ENCODE data around the gene LOXL4.
"Not testable (repeated sequence)": the region's sequence is repeated elsewhere in the genome, so short reads cannot be mapped to it uniquely, and the experiment has no call there.

The LOXL4 gene

DNA sequence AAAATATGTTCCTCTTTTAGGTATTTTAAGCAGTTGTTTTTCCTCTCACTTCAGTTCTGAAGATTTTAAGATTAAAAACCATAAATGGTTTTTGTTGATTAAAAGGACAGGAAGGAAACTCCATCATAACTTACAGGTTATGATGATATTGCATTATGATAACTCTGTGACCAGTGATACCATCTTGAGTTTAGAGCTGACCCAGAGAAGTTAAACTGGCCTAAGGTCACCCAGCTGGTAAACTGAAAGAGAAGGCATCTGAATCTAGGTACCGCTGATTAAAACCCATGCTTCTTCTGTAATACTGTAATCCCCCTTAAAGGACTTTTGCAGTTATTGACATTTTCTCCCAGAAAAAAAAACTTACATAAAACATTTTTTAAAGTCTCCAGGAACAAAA lies 29.6 kb downstream of the LOXL4 start:
- DNase-seq: no peak

DNA sequence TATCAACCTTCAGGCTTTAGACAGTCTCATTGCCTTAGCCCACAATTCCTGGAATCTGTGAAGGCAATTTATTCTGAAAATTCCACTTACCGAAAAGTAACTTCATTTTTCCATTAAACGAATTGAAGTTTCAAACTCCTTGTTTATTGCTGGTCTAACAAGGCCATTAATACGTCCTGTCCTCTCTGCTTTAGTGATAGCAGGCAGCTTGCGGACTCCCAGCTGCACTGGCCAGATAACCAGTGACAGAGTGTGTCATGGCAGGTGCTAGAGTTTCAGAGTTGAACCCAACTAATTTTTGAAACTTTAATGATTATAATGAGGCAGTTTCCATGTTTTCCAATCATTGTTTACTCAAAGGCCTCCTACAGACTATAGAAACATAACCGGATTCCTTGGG lies 31.1 kb downstream of the LOXL4 start:
- DNase-seq: no peak

DNA sequence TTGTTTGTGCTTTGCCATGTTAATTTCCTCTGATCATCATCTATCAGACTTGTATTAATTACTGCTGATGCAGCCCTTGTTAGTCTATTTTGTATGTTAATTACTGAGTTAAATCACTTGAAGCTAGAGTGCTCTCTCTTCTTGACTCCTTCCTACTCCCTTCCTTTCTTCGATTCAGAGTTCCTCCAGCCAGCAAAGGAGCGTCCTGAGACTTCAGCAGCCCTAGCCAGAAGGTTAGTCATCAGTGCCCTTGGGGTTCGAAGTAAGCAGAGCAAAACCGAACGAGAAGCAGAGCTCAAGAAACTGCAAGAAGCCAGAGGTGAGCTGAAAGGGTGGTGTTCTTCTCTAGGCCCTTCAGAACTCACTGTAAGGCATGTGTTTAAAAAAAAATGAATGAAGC lies 32.1 kb downstream of the LOXL4 start:
- no peak for DNase-seq

DNA sequence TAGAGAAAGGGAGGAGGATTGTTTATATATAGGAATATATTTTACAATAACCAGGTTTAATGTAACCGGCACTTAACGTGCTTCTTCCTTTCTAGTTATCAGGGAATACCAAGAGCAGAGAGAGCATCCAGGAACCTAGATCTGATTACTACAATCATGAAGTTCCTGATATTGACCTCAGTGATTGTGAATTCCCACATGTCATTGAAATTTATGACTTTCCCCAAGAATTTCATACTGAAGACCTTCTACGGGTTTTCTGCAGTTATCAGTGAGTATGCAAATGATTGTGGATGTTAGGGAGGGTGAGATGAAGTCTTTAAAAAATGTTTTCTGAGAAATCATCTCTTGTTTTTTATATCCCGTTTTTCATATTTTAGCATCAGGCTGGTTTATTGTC lies 36.6 kb downstream of the LOXL4 start:
- no peak for DNase-seq

DNA sequence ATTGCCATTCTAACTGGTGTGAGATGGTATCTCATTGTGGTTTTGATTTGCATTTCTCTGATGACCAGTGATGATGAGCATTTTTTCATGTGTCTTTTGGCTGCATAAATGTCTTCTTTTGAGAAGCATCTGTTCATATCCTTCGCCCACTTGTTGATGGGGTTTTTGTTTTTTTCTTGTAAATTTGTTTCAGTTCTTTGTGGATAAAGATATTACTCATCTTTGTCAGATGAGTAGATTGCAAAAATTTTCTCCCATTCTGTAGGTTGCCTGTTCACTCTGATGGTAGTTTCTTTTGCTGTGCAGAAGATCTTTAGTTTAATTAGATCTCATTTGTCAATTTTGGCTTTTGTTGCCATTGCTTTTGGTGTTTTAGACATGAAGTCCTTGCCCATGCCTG lies 39.7 kb downstream of the LOXL4 start:
- not testable (repeated sequence) for DNase-seq

DNA sequence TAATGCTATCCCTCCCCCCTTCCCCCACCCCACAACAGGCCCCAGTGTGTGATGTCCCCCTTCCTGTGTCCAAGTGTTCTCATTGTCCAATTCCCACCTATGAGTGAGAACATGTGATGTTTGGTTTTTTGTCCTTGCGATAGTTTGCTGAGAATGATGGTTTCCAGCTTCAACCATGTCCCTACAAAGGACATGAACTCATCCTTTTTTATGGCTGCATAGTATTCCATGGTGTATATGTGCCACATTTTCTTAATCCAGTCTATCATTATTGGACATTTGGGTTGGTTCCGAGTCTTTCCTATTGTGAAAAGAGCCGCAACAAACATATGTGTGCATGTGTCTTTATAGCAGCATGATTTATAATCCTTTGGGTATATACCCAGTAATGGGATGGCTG lies 40.3 kb downstream of the LOXL4 start:
- DNase-seq: not testable (repeated sequence)

DNA sequence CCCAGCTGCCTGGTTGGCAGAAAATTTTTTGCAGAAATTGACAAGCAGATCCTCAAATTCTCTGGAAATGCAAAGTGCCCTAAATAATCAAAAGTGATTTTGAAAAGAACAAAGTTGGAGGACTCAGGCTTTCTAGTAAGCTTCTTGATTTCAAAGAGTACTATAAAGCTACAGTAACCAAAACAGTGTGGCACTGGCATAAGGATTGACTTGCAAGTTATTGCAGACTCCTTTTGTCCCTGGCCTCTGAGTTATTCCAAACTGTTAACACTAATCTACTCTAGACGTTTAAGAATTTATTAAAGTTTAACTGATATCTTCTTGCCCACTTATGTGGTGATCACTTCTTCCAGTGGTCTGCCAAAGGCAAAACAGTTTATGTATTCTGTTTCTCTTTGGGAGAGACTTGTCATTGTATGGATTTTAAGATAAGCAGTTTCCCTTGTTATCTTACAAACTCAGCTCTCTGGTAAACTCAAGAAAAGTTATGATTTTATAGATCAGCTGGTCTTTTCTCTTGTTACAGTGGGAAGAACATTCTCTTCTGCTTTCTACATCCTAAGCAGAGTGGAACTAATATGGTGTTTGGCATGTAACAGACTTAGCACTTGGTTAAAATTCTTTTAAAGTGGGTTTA lies 41.4 kb downstream of the LOXL4 start:
- DNase-seq: no peak

DNA sequence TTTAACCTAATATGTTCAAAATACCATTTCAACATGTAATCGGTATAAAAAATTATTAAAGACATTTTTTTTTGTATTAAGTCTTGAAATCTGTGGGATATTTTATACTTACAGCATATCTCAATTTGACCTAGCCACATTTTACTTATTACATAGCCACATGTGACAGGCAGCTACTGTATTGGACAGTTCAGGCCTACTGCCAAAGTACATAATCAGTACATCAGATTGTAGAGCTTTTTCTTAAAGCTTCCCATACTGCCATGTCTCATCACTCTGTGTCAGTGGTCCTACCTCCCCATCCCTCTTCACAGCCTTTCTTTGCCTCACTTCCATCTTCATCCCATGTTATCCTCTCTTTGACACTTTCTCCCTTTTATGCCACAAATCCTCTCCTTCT lies 43.0 kb downstream of the LOXL4 start:
- no peak for DNase-seq

DNA sequence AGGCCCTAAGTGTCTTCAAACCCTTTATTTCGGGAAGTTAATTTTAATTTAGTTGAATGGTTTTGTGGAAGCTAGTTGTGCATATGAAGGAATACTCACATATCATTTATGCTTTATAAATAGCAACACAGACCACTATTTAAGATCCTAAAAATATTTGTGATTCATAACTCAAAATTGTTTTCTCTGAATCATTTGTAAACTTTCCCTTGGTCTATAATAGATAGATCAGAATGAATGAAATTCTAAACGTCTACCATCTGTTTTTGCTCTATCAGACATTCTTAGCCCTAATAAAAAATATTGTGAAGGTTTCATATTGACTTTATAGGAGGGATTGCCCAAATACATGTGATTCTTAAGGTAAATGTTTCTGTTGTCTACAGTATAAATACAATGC lies 43.5 kb downstream of the LOXL4 start:
- no peak for DNase-seq

DNA sequence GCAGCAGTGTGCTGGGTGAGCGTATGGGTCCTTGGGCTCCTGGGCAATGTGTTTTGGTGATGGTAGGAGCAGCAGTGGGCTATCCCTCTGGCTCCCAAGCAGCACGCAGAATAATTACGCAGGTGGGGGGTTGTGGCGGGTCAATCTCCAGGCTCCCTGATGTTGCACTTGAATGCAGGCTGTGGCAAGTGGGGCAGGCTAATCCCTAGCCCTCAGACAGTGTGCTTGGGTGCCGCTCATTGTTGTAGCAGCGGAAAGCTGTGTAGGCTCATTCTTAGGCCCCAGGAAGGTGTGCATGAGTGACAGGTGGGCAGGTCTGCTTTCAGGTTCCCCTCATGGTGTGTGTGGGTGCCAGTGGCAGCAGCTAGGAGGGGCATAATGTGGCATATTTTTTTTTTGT lies 44.1 kb downstream of the LOXL4 start:
- DNase-seq: no peak

DNA sequence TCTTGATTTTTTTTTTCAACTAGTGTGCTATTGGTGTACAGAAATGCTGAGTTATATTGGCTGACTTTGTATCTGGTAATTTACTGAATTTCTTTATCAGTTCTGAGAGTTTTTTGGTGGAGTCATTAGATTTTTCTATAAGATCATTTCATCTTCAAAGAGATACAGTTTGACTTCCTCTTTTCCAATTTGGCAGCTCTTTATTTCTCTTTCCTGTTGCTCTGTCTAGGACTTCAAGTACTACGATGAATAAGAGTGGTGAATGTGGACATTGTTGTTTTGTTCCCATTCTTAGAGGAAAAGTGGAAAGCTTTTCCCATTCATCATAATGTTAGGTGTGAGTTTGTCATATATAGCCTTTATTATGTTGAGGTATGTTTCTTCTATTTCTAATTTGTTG lies 50.2 kb downstream of the LOXL4 start:
- no peak for DNase-seq

DNA sequence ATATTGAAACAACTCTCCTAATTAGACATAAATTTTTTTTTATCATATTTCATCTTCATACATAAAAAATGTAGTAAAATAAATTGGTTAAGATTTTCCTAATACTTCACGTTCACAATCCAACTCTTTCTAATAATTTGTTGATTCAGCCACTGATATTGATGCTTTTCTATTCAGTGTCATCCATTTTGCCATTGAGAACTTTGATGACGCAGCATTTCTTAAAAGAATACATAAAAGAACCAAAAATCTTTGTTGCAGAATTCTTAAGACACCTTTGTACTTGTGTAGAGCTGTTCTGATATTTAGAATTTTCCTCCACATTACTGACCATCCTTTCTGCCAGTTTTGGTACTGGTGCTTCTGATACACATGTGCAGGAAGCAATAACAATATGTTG lies 52.6 kb downstream of the LOXL4 start:
- no peak for DNase-seq

DNA sequence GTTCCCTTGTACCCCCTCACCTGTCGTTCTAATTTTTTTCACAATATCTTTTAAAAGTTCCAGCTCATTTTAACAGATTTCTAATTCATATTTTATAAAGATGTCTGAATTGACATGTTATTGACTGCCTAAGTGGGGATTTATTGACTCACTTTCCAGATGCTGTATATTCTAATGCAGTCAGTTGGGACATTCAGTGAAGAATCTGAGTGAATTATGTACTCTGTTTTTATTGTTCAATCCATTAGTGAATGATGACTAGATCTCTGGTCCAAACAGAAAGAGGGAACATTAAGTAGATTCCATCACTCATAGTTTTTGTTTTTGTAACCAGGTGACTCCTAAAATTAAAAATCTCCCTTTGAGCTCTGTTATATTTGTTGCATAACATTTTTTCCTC lies 54.3 kb downstream of the LOXL4 start:
- DNase-seq: no peak

DNA sequence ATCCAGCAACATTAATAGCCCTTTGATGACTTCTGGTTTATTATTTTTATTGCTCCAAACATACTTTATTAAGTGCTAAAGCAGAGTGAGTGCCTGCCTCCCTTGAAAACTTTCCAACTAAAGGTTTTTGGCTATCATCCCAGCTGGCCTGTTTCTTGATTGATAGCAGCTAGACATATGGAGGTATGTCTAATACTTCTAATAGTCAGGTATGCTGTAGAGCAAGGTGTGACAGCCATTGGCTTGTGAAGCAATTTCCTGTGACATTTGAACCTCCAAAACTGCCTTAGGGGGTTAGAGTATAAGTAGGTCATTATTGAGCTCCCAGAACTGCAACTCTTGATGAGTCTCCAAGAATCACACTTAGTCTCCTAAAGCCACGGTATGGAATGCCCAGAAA lies 55.8 kb downstream of the LOXL4 start:
- DNase-seq: no peak

DNA sequence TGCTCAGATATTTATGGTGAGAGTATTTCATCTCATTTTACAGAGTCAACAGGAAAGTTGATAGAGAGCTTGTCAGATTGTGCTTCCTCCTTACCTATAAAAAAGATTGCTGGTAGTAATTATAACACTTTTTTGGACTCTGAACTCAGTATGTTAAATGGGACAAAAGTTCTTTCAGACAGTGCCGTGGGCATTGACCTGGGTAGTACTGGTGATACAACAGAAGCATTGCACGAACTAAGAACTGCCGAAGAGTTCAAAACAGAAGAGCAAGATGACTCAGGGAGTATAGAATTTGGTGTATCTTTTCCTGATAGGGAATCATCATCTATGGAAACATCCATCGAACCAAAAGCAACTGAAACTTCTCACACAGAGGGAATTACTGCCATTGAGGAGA lies 58.6 kb downstream of the LOXL4 start:
- no peak for DNase-seq

DNA sequence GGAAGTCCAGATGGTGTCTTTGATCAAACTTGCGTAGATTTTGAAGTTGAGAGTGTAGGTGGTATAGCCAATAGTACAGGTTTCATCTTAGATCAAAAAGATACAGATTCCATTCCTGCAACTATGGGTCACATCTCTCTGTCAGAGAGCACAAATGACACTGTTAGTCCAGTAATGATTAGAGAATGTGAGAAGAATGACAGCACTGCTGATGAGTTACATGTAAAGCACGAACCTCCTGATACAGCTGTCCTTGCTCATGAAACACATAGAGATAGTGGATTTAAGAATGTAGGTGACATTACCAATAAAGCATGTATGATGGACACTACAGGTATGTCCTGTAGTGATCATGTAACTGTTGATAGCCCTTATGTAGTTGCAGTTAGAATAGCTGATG lies 59.1 kb downstream of the LOXL4 start:
- no peak for DNase-seq

DNA sequence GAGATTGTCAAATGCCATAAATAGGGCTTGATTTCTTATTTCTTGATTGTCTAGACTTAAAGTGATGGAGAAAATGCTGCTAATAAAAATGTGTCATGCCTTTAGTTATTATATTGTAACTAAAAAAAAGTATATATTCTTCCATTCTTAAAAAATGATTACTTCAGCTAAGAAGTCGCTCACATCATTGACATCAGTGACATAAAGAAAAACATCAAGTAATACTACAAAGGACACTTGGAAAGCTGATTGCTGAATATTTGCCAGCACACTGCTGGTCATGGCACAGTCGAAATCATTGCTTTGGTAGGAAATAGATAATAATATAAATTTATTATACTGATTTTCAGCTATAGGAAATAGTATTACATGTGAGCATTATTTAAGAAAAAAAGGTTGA lies 62.6 kb downstream of the LOXL4 start:
- DNase-seq: no peak

DNA sequence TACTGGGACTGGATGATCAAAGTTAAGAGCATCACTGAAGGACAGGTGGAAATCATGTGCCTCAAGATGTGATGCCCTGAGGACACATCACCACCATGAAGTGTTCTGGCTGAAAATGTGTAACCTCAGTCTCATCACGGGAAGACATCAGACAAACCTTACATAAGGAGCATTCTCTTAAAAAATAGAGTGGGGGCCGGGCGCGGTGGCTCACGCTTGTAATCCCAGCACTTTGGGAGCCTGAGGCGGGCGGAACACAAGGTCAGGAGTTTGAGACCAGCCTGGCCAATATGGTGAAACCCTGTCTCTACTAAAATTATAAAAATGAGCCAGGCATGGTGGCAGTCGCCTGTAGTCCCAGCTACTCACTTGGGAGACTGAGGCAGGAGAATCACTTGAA lies 65.6 kb downstream of the LOXL4 start:
- DNase-seq: no peak

DNA sequence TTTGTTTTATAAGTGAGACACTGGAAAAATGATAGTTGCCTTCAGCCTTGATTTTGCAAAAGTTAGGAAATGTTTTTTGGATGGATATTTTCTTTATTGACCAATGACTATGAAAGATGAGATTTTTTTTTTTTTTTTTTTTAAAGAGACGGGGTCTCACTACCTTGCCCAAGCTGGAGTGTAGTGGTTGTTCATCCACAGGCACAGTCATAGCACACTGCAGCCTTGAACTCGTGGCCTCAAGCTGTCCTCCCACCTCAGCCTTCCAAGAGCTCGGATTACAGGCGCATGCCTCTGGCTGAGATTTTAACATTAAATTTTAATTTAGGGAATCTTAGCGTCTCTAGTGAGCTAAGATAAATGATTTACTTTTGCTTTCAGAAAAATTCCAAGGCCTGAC lies 66.2 kb downstream of the LOXL4 start:
- DNase-seq: no peak

Measured in NCI-H526 treated with DMSO at 0.1 percent for 48 hours (cell line).